A673 (cell line): Measurements from ENCODE around the gene FBXO10.

ENCODE experiments used
- EZH2 ChIP-seq: fragments of 200-600 bp; sonication (generic); IDR thresholded peaks from 2 replicates; pipeline ENCODE4 v1.6.1; 2017; ENCODE audit warnings: borderline replicate concordance, low read depth, mild to moderate bottlenecking, mixed read lengths, antibody characterized with exemption, low read length; ENCODE audit not compliant: poor library complexity, severe bottlenecking
- TF ChIP-seq, protein P1 (sequence below): fragments of 300-800, 200-600 bp; sonication (generic); conservative IDR thresholded peaks from 2 replicates; pipeline ENCODE4 v1.5.1; 2017; ENCODE audit warnings: low read depth, mild to moderate bottlenecking, antibody characterized with exemption, low read length, moderate library complexity, mixed read lengths

DNA sequence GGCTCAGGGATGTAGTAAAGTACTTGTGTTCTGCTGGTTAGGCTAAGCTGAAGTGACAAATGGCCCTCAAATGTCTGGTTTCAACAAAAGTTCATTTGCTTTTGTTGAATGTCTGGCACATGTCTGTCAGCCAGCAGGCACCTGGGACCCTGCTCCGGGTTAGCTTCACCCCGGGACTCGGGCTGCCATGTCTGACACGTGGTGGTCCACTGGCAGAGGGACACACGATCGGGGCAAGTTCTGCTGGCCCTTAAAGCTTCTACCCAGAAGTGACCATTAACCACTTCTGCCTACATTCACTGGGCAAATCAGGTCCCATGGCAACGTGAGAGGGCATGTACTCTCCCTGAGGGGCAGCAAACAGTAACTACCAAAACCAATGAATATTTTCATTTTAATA, 66.6 kb downstream of the FBXO10 start:
- TF ChIP-seq, protein P1, sequence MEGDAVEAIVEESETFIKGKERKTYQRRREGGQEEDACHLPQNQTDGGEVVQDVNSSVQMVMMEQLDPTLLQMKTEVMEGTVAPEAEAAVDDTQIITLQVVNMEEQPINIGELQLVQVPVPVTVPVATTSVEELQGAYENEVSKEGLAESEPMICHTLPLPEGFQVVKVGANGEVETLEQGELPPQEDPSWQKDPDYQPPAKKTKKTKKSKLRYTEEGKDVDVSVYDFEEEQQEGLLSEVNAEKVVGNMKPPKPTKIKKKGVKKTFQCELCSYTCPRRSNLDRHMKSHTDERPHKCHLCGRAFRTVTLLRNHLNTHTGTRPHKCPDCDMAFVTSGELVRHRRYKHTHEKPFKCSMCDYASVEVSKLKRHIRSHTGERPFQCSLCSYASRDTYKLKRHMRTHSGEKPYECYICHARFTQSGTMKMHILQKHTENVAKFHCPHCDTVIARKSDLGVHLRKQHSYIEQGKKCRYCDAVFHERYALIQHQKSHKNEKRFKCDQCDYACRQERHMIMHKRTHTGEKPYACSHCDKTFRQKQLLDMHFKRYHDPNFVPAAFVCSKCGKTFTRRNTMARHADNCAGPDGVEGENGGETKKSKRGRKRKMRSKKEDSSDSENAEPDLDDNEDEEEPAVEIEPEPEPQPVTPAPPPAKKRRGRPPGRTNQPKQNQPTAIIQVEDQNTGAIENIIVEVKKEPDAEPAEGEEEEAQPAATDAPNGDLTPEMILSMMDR, result no peak
- TF ChIP-seq EZH2, result no peak
